ENCODE data around the gene SPRYD3. TPM values are rescaled to one million over a fixed set of nuclear protein-coding genes. Genes with fewer than 3 reads are reported as not detected.

Gene SPRYD3
- total and polyA plus RNA-seq, 9 donors = 15.2 to 23.6 (median 20.1) TPM

DNA sequence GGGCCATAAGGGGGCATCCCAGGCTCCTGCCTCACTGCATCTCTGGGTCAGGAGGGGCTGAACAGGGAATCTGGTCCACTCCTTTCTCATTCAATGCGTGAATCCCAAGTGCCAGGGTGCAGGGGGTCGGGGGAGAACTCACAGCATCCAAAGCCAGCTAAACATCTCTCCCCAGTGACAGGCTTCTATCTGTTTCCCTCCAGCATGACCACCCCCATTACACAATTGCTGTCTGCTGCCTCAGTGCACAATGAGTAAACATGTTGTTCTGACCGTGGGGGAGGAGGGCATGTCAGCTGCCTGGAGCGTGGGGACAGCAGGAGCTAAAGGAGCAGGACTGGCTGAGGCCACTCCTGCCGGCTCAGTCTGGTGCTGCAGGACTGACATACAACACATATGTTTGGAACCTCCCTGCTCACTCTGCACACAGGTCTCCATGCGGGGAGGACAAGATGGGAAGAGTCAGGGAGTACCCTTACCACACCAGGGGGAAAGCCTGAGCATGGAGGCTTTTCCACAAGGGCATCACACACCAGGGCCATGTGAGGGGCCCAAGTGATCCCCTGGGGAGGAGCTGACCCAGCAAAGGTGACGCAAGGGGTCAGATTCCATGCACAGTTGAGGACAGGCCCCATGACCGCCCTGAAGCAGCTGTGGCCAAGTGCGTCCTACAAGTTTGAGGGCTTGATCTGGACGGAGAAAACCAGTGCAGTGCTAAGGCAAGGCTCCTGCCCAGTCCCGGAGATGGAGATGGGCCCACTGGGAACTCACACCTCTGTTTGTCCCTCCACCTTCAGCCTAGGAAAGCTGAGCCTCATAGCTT, 27.9 kb downstream of the SPRYD3 start:
- H3K27ac ChIP-seq (ENCODE audit: low read length) = peak overlapping the region; percentile 99
- no peaks in the 10 kb centered on the region for H3K27me3 ChIP-seq (ENCODE audit: control insufficient read depth, insufficient read depth, low read length)
- peaks cover 79% of the 10 kb centered on the region for H3K4me1 ChIP-seq (ENCODE audit: control insufficient read depth, insufficient read depth, low read length)
- peak overlapping the region; percentile 73 for H3K4me3 ChIP-seq (ENCODE audit: low read length)
- H3K9me3 ChIP-seq (replicated peaks; ENCODE audit: control insufficient read depth, low read depth, low read length) = no peaks in the 10 kb centered on the region
- peaks cover 37% of the 10 kb centered on the region for H3K36me3 ChIP-seq (ENCODE audit: control insufficient read depth, insufficient read depth, low read length)
- WGBS (ENCODE audit: insufficient coverage) = 16% methylated on average over 7 of the region's 11 CpGs
- peak; percentile 80 for DNase-seq

DNA sequence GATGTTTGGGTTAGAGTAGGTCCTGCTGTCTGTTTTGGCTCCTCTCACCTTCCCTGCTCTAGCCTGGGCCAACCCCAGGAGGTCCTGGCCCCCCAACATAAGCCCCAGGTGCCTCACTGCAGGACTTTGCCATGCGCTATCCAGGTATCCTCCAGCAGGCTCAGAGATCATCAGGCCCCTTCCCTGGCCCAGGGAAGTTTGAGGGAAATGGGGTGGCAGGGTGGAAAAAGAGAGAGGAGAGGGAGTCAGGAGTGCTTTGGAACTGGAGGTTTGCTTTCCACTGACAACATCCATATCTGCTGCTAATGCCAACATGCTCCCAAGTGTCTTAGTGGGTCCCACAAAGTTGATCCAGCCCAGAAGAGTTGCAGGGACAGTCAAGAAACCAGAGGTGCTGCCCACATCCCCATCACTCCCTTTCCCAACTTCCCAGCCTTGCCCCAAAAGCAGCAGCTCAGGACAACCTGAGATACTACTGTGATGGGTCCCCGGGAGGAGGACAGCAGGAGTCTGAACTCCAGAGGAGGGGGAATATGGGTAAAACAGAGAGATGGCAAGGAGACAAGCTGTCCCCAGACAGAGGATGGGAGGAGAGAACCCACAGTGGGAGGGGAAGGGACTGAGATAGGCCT, 28.6 kb downstream of the SPRYD3 start:
- 40% methylated on average over 1 of the region's 2 CpGs for WGBS (ENCODE audit: insufficient coverage)
- no peaks in the 10 kb centered on the region for H3K27me3 ChIP-seq (ENCODE audit: control insufficient read depth, insufficient read depth, low read length)
- DNase-seq = peak; percentile 35
- peaks cover 86% of the 10 kb centered on the region for H3K4me1 ChIP-seq (ENCODE audit: control insufficient read depth, insufficient read depth, low read length)
- peaks cover 31% of the 10 kb centered on the region for H3K36me3 ChIP-seq (ENCODE audit: control insufficient read depth, insufficient read depth, low read length)
- H3K9me3 ChIP-seq (replicated peaks; ENCODE audit: control insufficient read depth, low read depth, low read length) = no peaks in the 10 kb centered on the region
- peak overlapping the region; percentile 99 for H3K27ac ChIP-seq (ENCODE audit: low read length)
- peak overlapping the region; percentile 73 for H3K4me3 ChIP-seq (ENCODE audit: low read length)

DNA sequence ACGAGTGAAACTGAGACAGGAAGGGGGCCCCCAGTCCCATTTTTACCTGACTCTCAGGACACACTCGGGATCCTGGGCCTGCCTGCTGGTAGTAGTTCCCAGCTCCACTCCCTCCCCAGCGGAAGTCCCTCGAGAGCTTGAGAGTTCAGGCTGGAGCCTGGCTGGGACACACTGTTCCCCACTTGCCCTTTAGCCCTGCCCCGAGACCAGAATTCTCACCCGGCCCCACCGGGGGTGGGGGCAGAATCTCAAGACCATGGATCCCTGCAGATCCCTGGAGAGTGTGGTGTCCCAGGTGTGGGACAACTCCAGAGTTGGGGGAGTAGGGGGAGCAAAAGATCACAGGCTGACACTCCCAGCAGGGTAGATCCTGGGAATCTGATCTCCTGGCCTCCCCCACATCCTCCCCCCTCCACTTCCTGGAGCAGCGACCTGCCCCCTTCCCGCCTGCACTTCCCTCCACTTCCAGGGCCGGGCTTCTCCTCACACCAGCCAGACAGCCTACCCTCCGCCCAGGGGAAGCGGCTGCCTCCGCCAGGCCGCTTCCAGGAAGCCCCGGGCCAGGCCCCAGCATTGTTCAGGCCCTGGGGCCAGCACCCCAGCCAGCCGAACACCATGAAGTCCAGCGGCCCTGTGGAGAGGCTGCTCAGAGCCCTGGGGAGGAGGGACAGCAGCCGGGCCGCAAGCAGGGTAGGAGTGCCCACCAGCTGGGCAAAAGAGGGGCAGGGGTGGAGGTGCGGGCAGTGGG, 29.4 kb downstream of the SPRYD3 start, which contains the start of gene TNS2:
TNS2 (plus strand) TSS at position 495 of the 748 bp plus-strand sequence; CDS start at position 616, 121 bp downstream.
- no peaks in the 10 kb centered on the region for H3K27me3 ChIP-seq (ENCODE audit: control insufficient read depth, insufficient read depth, low read length)
- peak; percentile 85 for DNase-seq
- H3K4me1 ChIP-seq (ENCODE audit: control insufficient read depth, insufficient read depth, low read length) = peaks cover 89% of the 10 kb centered on the region
- peaks cover 23% of the 10 kb centered on the region for H3K36me3 ChIP-seq (ENCODE audit: control insufficient read depth, insufficient read depth, low read length)
- peak within 1 kb of the TSS; percentile 99 for H3K27ac ChIP-seq (ENCODE audit: low read length)
- 8% methylated on average over 13 of the region's 20 CpGs for WGBS (ENCODE audit: insufficient coverage)
- H3K4me3 ChIP-seq (ENCODE audit: low read length) = peak within 1 kb of the TSS; percentile 73
- no peaks in the 10 kb centered on the region for H3K9me3 ChIP-seq (replicated peaks; ENCODE audit: control insufficient read depth, low read depth, low read length)

DNA sequence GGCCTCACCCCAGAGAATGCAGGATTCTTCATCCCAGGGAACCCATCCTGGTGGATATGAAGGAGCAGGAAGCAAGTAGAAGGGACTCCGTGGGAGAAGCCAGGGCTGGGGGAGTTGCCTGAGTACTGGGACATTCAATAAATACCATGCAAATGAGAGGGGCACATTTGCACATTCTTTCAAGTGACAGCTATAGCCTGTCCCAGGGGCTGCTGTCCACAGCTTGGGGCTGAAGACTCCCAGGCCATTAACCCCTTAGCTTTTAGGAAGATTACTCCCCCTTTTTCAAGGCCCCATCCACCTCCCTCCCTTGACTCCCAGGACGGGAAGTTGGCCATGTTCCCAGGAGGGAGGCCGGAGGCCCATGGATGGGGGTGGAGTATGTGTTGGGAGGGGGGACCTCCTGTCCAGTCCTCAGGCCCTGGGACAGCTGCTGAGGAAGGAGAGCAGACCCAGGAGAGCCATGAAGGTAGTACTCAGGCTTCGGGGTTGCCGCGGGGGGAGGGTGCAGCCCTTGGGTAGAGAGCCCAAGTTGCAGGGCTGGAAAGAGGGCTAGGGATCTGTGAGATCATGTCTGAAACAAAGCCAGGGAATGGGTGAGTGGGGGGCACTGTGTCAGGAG, 30.3 kb downstream of the SPRYD3 start:
- Histone ChIP-seq H3K27ac (ENCODE audit: low read length) (peak overlapping the region; percentile 99), H3K4me1 (ENCODE audit: control insufficient read depth, insufficient read depth, low read length) (peaks cover 92% of the 10 kb centered on the region), H3K4me3 (ENCODE audit: low read length) (peak overlapping the region; percentile 73), H3K36me3 (ENCODE audit: control insufficient read depth, insufficient read depth, low read length) (peaks cover 20% of the 10 kb centered on the region), H3K27me3 (ENCODE audit: control insufficient read depth, insufficient read depth, low read length) (no peaks in the 10 kb centered on the region), H3K9me3 (replicated peaks; ENCODE audit: control insufficient read depth, low read depth, low read length) (no peaks in the 10 kb centered on the region)
- DNase-seq = peak; percentile 91
- 2% methylated on average over 5 of the region's 6 CpGs for whole genome bisulfite sequencing (ENCODE audit: insufficient coverage)

DNA sequence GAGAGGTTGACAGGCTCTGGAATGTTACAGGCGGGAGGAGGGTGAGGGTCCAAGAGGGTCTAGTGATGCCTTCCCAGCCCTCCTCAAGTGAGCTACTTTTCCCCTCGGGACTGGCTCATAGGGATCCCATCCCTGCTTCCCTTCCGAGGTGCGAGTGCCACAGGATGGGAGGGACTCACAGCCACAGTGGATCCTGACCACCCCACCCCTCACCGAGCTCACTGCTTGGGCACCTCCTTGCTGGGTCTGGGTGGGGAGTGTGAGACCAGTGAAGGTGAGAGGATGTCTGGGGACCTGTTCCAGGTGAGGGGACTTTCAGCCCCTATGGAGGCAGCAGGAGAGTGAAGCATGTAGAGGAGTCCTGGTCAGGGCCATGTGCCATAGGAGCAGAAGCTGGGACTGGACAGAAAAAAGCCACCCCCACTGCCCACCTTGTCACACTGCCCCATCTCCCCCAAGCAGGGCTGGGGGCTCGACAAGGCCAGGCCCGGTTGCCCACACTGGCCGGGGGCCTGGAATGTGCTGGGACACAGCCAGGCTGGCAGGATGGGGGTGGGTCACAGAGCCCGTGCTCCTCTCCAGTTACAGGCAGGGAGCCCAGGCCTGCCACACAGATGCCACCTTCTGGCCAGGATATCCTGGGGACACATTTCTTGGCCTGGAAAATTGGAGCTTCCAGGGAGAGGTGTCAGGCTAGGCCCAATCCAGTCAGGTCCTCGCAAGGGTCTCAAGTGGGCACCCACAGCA, 31.0 kb downstream of the SPRYD3 start:
- H3K4me1 ChIP-seq (ENCODE audit: control insufficient read depth, insufficient read depth, low read length) = peaks cover 92% of the 10 kb centered on the region

DNA sequence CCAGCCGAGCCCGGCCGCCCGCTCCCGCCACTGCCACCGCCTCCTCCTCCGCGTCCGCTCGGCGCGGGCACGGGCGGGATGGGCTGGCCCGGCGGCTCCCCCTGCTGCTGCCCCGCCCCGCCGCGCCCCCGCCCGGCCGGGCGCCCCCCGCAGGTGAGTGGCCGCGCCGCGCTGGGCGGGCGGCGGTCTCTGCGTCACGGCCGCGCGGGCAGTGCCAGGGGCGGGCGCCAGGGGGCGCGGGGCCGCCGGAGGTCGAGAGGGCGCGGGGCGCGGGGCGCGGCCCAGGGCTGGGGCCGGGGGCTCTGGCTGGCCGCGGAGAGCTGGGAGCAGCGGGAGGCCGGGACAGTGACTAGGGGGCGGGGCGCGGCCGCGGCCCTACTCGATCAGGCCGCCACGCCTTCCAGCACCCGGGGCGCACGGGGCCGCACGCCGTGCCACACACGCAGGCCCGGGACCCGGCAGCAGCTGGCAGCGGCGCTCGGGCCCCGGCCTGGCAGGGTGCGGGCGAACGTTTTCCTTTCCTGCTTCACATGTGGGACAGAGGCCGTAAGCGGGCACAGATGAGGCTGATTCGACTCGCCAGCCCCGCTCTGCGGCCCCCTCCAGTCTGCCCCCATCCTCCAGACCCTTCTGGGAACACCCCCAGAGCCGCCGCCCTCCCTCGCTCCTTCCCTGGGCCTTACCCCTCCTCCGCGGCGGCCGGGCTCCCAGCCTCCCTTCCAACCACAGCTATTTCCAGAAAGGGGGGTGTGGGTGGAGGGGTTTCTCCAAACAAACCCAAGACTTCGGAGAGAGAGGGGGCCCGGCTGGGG, 31.8 kb downstream of the SPRYD3 start:
- DNase-seq = peak; percentile 93
- Histone ChIP-seq H3K27ac (ENCODE audit: low read length) (peak overlapping the region; percentile 99), H3K4me3 (ENCODE audit: low read length) (peak overlapping the region; percentile 73), H3K36me3 (ENCODE audit: control insufficient read depth, insufficient read depth, low read length) (peaks cover 24% of the 10 kb centered on the region), H3K27me3 (ENCODE audit: control insufficient read depth, insufficient read depth, low read length) (no peaks in the 10 kb centered on the region), H3K9me3 (replicated peaks; ENCODE audit: control insufficient read depth, low read depth, low read length) (no peaks in the 10 kb centered on the region), H3K4me1 (ENCODE audit: control insufficient read depth, insufficient read depth, low read length) (peaks cover 90% of the 10 kb centered on the region)
- 1% methylated on average over 81 of the region's 94 CpGs for WGBS (ENCODE audit: insufficient coverage)

More for the DNA sequence above, 31.0 kb downstream of the SPRYD3 start:
- peak overlapping the region; percentile 99 for H3K27ac ChIP-seq (ENCODE audit: low read length)
- no peaks in the 10 kb centered on the region for H3K9me3 ChIP-seq (replicated peaks; ENCODE audit: control insufficient read depth, low read depth, low read length)
- peaks cover 19% of the 10 kb centered on the region for H3K36me3 ChIP-seq (ENCODE audit: control insufficient read depth, insufficient read depth, low read length)
- peak overlapping the region; percentile 73 for H3K4me3 ChIP-seq (ENCODE audit: low read length)
- 0% methylated on average over 2 of the region's 10 CpGs for WGBS (ENCODE audit: insufficient coverage)
- H3K27me3 ChIP-seq (ENCODE audit: control insufficient read depth, insufficient read depth, low read length) = no peaks in the 10 kb centered on the region
- DNase-seq = peak; percentile 83

DNA sequence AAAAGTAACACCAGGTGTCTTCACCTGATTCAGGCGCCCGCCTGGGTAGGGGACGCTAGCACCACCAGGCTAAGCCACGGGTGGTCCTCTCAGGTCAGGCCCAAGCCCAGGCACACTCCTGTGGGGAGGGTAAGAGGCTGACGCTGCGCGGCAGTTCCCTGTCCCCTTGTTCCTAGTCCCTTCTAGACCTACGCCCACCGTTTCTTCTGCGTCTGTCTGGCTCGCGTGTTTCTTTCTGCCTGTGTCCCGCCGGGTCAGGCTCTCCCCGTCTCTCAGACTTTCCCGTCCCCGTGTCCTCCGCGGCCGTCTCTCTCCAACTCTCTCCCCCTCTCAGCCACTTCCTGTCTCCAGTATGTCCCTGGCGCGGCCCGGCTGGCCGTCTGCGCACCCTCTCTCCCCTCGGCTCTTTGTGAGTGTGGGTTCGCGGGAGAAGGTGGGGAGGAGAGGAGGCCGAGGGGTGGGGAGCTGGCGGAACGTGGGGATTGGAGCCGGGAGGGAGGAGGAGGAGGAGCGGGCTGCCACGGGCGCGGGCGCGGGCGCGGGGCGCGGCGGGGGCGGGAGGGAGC, 32.5 kb downstream of the SPRYD3 start:
- peak overlapping the region; percentile 98 for H3K27ac ChIP-seq (ENCODE audit: low read length)
- peak; percentile 95 for DNase-seq
- H3K36me3 ChIP-seq (ENCODE audit: control insufficient read depth, insufficient read depth, low read length) = peaks cover 18% of the 10 kb centered on the region
- no peaks in the 10 kb centered on the region for H3K9me3 ChIP-seq (replicated peaks; ENCODE audit: control insufficient read depth, low read depth, low read length)
- H3K27me3 ChIP-seq (ENCODE audit: control insufficient read depth, insufficient read depth, low read length) = no peaks in the 10 kb centered on the region
- peaks cover 84% of the 10 kb centered on the region for H3K4me1 ChIP-seq (ENCODE audit: control insufficient read depth, insufficient read depth, low read length)
- peak overlapping the region; percentile 73 for H3K4me3 ChIP-seq (ENCODE audit: low read length)
- under 1% methylated on average over 27 of the region's 44 CpGs for WGBS (ENCODE audit: insufficient coverage)

DNA sequence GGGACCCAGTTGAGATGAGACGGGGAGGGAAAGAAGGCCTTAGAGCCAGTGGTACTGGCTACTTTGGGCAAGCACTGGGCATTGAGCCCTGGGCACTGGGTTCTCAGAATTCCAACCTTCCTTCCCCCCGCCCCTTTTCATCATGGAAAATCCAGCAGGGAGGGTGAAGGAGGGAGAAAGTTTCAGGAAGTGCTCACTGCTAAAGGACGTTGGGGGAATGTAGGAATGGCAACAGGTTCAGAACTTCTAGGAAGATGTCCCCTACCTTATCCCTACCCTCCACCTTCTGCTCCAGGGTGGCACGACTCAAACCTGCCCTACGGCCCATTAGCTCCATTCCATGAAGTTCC, 33.5 kb downstream of the SPRYD3 start:
- H3K36me3 ChIP-seq (ENCODE audit: control insufficient read depth, insufficient read depth, low read length) = peaks cover 13% of the 10 kb centered on the region
- H3K27me3 ChIP-seq (ENCODE audit: control insufficient read depth, insufficient read depth, low read length) = no peaks in the 10 kb centered on the region
- DNase-seq = peak; percentile 85
- peaks cover 73% of the 10 kb centered on the region for H3K4me1 ChIP-seq (ENCODE audit: control insufficient read depth, insufficient read depth, low read length)
- H3K4me3 ChIP-seq (ENCODE audit: low read length) = peak overlapping the region; percentile 73
- H3K27ac ChIP-seq (ENCODE audit: low read length) = peak overlapping the region; percentile 98
- WGBS (ENCODE audit: insufficient coverage) = no CpG with 5 or more reads among the region's 5 CpGs
- no peaks in the 10 kb centered on the region for H3K9me3 ChIP-seq (replicated peaks; ENCODE audit: control insufficient read depth, low read depth, low read length)

Data from muscle of leg (tissue), 11 donors.